HCT116 (cell line): ENCODE measurements around the gene SNX19.

Source experiments
- CTCF ChIP-seq, 3 experiments: fragments of 200-600 bp in 1 of 3; sonication (generic) in 1 of 3; IDR thresholded peaks in 2 of 3; conservative IDR thresholded peaks in 1 of 3; 2 replicates each; pipeline ENCODE4 v1.5.1; 2012 to 2017; ENCODE audit warnings: low read depth in 2 of 3, low read length in 2 of 3, antibody characterized with exemption in 1 of 3, borderline replicate concordance in 1 of 3, control low read depth in 1 of 3, mild to moderate bottlenecking in 1 of 3, mixed read lengths in 1 of 3, mixed run types in 1 of 3, moderate library complexity in 1 of 3; ENCODE audit not compliant: insufficient read depth in 1 of 3
- EZH2phosphoT487 ChIP-seq: fragments of 200-600 bp; IDR thresholded peaks from 2 replicates; pipeline ENCODE4 v1.6.1; 2018; ENCODE audit warnings: antibody characterized with exemption, borderline replicate concordance
- POLR2AphosphoS5 ChIP-seq: IDR thresholded peaks from 2 replicates; pipeline ENCODE4 v1.6.1; 2011; ENCODE audit warnings: mild to moderate bottlenecking, low read depth, low read length, moderate library complexity
- RAD21 ChIP-seq: IDR thresholded peaks from 2 replicates; pipeline ENCODE4 v1.6.1; 2012; ENCODE audit warnings: low read depth, mild to moderate bottlenecking
- REST ChIP-seq: IDR thresholded peaks from 2 replicates; pipeline ENCODE4 v1.6.1; 2012; ENCODE audit warnings: low read depth
- ZFX ChIP-seq: fragments of 450-650 bp; IDR thresholded peaks from 2 replicates; pipeline ENCODE4 v1.6.1; 2017
- ZNF274 ChIP-seq: fragments of 200-500 bp; sonication (Bioruptor generic); IDR thresholded peaks from 2 replicates; pipeline ENCODE4 v1.6.1; 2014; ENCODE audit warnings: mild to moderate bottlenecking, low read depth, low read length, inconsistent platforms

- TF ChIP-seq CTCF (IDR thresholded peaks at IDR 0.05 in 2 of 3, conservative IDR thresholded peaks at IDR 0.05 in 1 of 3; ENCODE audit: borderline replicate concordance in 1 of 3, insufficient read depth in 1 of 3, low read depth in 2 of 3, low read length in 2 of 3) (no peak), REST (no peak), ZFX (no peak), ZNF274 (no peak), EZH2phosphoT487 (no peak), POLR2AphosphoS5 (no peak), RAD21 (no peak)
Measured at GRCh38 chr11:130852589-130852988, 63.7 kb downstream of the SNX19 start.
